ENCODE results near the gene SHLD1. TPM values are rescaled to one million over a fixed set of nuclear protein-coding genes. Genes with fewer than 3 reads are reported as not detected.

SHLD1 gene
- total RNA-seq, 1 experiment from 2014 or later: 6.7 TPM

DNA sequence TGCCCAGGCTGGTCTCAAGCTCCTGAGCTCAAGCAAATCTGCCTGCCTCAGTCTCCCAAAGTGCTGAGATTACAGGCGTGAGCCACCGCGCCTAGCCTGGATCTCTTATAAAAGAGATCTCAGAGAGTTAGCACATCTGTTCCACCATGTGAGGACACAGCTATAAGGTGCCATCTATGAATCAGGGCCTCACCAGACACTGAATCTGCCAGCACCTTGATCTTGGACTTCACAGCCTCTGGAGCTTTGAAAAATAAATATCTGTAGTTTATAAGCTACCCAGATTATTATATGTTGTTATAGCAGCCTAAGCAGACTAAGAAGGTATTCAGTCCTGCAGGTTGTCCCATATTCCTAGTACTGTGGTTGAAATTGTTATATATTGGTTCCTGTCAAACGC is 33.2 kb upstream of the SHLD1 start:
- H3K18ac ChIP-seq (ENCODE audit: insufficient read length, low read depth, low read length): no peak overlapping the region
- Mint-ChIP-seq H3K27ac (no peak overlapping the region), H3K4me1 (peaks cover 9 to 10% of the 10 kb centered on the region in 2 experiments), H3K9me3 (no peaks in the 10 kb centered on the region), H3K27me3 (ENCODE audit: low read depth) (peaks cover 4% of the 10 kb centered on the region; the same call in 1 of the 2 replicates), H3K4me3 (no peak overlapping the region), H3K36me3 (ENCODE audit: insufficient read depth in 1 of 3, low read depth in 3 of 3) (no peaks in the 10 kb centered on the region)
- no peak overlapping the region for H3K14ac ChIP-seq (ENCODE audit: insufficient read depth, low read length)
- H3K27me3 ChIP-seq (ENCODE audit: insufficient read depth, low read length): no peaks in the 10 kb centered on the region
- no peak overlapping the region for H3K27ac ChIP-seq (ENCODE audit: insufficient read length, low read depth, low read length)
- no peak overlapping the region for H2BK12ac ChIP-seq (ENCODE audit: insufficient read length, low read depth, low read length)
- H3K23ac ChIP-seq (ENCODE audit: insufficient read length, low read depth, low read length): no peak overlapping the region
- no peaks in the 10 kb centered on the region for H3K9me3 ChIP-seq (ENCODE audit: control insufficient read depth, low read depth, low read length)
- TF ChIP-seq, protein P1, sequence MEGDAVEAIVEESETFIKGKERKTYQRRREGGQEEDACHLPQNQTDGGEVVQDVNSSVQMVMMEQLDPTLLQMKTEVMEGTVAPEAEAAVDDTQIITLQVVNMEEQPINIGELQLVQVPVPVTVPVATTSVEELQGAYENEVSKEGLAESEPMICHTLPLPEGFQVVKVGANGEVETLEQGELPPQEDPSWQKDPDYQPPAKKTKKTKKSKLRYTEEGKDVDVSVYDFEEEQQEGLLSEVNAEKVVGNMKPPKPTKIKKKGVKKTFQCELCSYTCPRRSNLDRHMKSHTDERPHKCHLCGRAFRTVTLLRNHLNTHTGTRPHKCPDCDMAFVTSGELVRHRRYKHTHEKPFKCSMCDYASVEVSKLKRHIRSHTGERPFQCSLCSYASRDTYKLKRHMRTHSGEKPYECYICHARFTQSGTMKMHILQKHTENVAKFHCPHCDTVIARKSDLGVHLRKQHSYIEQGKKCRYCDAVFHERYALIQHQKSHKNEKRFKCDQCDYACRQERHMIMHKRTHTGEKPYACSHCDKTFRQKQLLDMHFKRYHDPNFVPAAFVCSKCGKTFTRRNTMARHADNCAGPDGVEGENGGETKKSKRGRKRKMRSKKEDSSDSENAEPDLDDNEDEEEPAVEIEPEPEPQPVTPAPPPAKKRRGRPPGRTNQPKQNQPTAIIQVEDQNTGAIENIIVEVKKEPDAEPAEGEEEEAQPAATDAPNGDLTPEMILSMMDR (conservative IDR thresholded peaks at IDR 0.05): no peak
- no peak overlapping the region for H3T11ph ChIP-seq (ENCODE audit: low read length)
- no peak overlapping the region for H2BK15ac ChIP-seq (ENCODE audit: low read depth, low read length)
- no peaks in the 10 kb centered on the region for H4K20me1 ChIP-seq (ENCODE audit: control insufficient read depth, insufficient read depth, insufficient read length)
- H4K5ac ChIP-seq (ENCODE audit: insufficient read length, low read depth, low read length): no peak overlapping the region
- no peaks in the 10 kb centered on the region for H3K79me1 ChIP-seq (ENCODE audit: insufficient read depth, low read depth, low read length, poor library complexity, severe bottlenecking)
- no peak overlapping the region for H2BK20ac ChIP-seq (ENCODE audit: low read depth, low read length, poor library complexity, severe bottlenecking)
- H3K4ac ChIP-seq (ENCODE audit: low read depth, low read length): no peak overlapping the region
- no peak overlapping the region for H3K56ac ChIP-seq (ENCODE audit: insufficient read length, low read depth, low read length)
- H3K79me2 ChIP-seq (ENCODE audit: insufficient read depth, low read length): no peaks in the 10 kb centered on the region
- no peak overlapping the region for H2AFZ ChIP-seq (ENCODE audit: low read length)
- no CpG with 5 or more reads among the region's 4 CpGs for WGBS (ENCODE audit: extremely low coverage, insufficient read length, low lambda C conversion rate)
- H3K4me2 ChIP-seq (ENCODE audit: insufficient read depth, insufficient read length, low read length): no peak overlapping the region
- no peaks in the 10 kb centered on the region for H3K23me2 ChIP-seq (ENCODE audit: insufficient read length, low read depth, low read length, poor library complexity, severe bottlenecking)
- no peak overlapping the region for H2BK120ac ChIP-seq (ENCODE audit: low read depth, low read length, poor library complexity, severe bottlenecking)
- H2BK5ac ChIP-seq (ENCODE audit: insufficient read length, low read length): no peak overlapping the region
- no peak overlapping the region for H2AK5ac ChIP-seq (ENCODE audit: insufficient read length, low read length)
- H4K91ac ChIP-seq (ENCODE audit: insufficient read length, low read depth, low read length): no peak overlapping the region
- no peak overlapping the region for H3K9ac ChIP-seq (ENCODE audit: extremely low read depth, insufficient read length, low read length)
- H4K8ac ChIP-seq (replicated peaks; ENCODE audit: insufficient read length, low read depth, low read length): no peak overlapping the region
- DNase-seq: no peak
- no peaks in the 10 kb centered on the region for H3K4me1 ChIP-seq (ENCODE audit: insufficient read depth, low read length)

Data from H9 (cell line).